Liver (tissue), 9 donors: Measurements from ENCODE around the gene DLG4. TPM values are rescaled to one million over a fixed set of nuclear protein-coding genes. Genes with fewer than 3 reads are reported as not detected.
A peak's percentile ranks its signal among the peaks of the same experiment; 100 is the strongest.

ENCODE experiments used
- DNase-seq: peaks from one replicate; pipeline ENCODE4 v3.0.0-alpha.2; 2017; ENCODE audit warnings: low spot score
- H3K27ac ChIP-seq, 2 donors: one replicate each; pipeline ENCODE4 v1.7.0; 2013; ENCODE audit warnings: inconsistent platforms in 2 of 2, low read length in 2 of 2, control low read depth in 1 of 2, low read depth in 1 of 2, mild to moderate bottlenecking in 1 of 2
- H3K27me3 ChIP-seq, 4 donors: one replicate each; pipeline versions ENCODE4 v1.6.1 to v1.7.0; 2013; ENCODE audit warnings: low read length in 3 of 4, inconsistent platforms in 1 of 4, mild to moderate bottlenecking in 1 of 4, moderate library complexity in 1 of 4; ENCODE audit not compliant: control insufficient read depth in 4 of 4, insufficient read depth in 4 of 4
- H3K36me3 ChIP-seq, 4 donors: one replicate each; pipeline versions ENCODE4 v1.6.1 to v1.7.0; 2013; ENCODE audit warnings: low read length in 3 of 4, mild to moderate bottlenecking in 3 of 4, low read depth in 1 of 4, moderate library complexity in 1 of 4; ENCODE audit not compliant: control insufficient read depth in 4 of 4, insufficient read depth in 3 of 4
- H3K4me1 ChIP-seq, 4 donors: one replicate each; pipeline versions ENCODE4 v1.6.1 to v1.7.0; 2013; ENCODE audit warnings: low read length in 3 of 4, mild to moderate bottlenecking in 3 of 4, moderate library complexity in 1 of 4; ENCODE audit not compliant: control insufficient read depth in 4 of 4, insufficient read depth in 4 of 4
- H3K4me3 ChIP-seq, 3 donors: one replicate each; pipeline versions ENCODE4 v1.6.1 to v1.7.0; 2013; ENCODE audit warnings: low read length in 3 of 3, control low read depth in 1 of 3, low read depth in 1 of 3, mild to moderate bottlenecking in 1 of 3
- H3K9ac ChIP-seq, 2 donors: one replicate each; pipeline ENCODE4 v1.7.0; 2013; ENCODE audit warnings: low read length in 2 of 2, mild to moderate bottlenecking in 2 of 2, moderate library complexity in 2 of 2, control low read depth in 1 of 2, low read depth in 1 of 2
- H3K9me3 ChIP-seq, 4 donors: one replicate each; pipeline versions ENCODE4 v1.6.1 to v1.7.0; 2013; ENCODE audit warnings: low read length in 3 of 4; ENCODE audit not compliant: control insufficient read depth in 4 of 4
- ATF3 ChIP-seq: IDR thresholded peaks from 2 replicates; pipeline ENCODE4 v1.6.1; 2016; ENCODE audit warnings: antibody characterized with exemption
- CTCF ChIP-seq: fragments of 150-350 bp; IDR thresholded peaks from 2 replicates; pipeline ENCODE4 v1.5.1; 2017; ENCODE audit warnings: improper control_type of control experiment, low read depth, low read length; ENCODE audit not compliant: missing input control
- EGR1 ChIP-seq, 2 donors: IDR thresholded peaks; 2 replicates each; pipeline ENCODE4 v1.6.1; 2016 to 2018; ENCODE audit warnings: antibody characterized with exemption in 2 of 2, low read depth in 2 of 2
- FOXA1 ChIP-seq: IDR thresholded peaks from 2 replicates; pipeline ENCODE4 v1.6.1; 2016; ENCODE audit warnings: antibody characterized with exemption
- FOXA2 ChIP-seq: IDR thresholded peaks from 2 replicates; pipeline ENCODE4 v1.6.1; 2016; ENCODE audit warnings: antibody characterized with exemption
- GABPA ChIP-seq, 2 donors: IDR thresholded peaks in 1 of 2; conservative IDR thresholded peaks in 1 of 2; 2 replicates each; pipeline ENCODE4 v1.6.1; 2016; ENCODE audit warnings: antibody characterized with exemption in 2 of 2, mild to moderate bottlenecking in 1 of 2, moderate library complexity in 1 of 2
- HNF4A ChIP-seq, 2 donors: conservative IDR thresholded peaks; 2 replicates each; pipeline ENCODE4 v1.6.1; 2016; ENCODE audit warnings: antibody characterized with exemption in 2 of 2, mild to moderate bottlenecking in 2 of 2
- HNF4G ChIP-seq: IDR thresholded peaks from 2 replicates; pipeline ENCODE4 v1.6.1; 2016; ENCODE audit warnings: antibody characterized with exemption
- JUND ChIP-seq, 2 donors: IDR thresholded peaks; 2 replicates each; pipeline ENCODE4 v1.6.1; 2016; ENCODE audit warnings: antibody characterized with exemption in 2 of 2
- MAX ChIP-seq: IDR thresholded peaks from 2 replicates; pipeline ENCODE4 v1.6.1; 2016; ENCODE audit warnings: antibody characterized with exemption
- NR2F2 ChIP-seq: IDR thresholded peaks from 2 replicates; pipeline ENCODE4 v1.6.1; 2016; ENCODE audit warnings: antibody characterized with exemption
- RAD21 ChIP-seq, 2 donors: IDR thresholded peaks; 2 replicates each; pipeline ENCODE4 v1.6.1; 2016; ENCODE audit warnings: antibody characterized with exemption in 2 of 2, mild to moderate bottlenecking in 2 of 2
- REST ChIP-seq: IDR thresholded peaks from 2 replicates; pipeline ENCODE4 v1.6.1; 2016; ENCODE audit warnings: antibody characterized with exemption, mild to moderate bottlenecking
- RXRA ChIP-seq, 2 donors: IDR thresholded peaks; 2 replicates each; pipeline ENCODE4 v1.6.1; 2017 to 2018; ENCODE audit warnings: antibody characterized with exemption in 2 of 2, mild to moderate bottlenecking in 1 of 2
- SP1 ChIP-seq: IDR thresholded peaks from 2 replicates; pipeline ENCODE4 v1.6.1; 2018; ENCODE audit warnings: antibody characterized with exemption, mild to moderate bottlenecking
- TAF1 ChIP-seq: conservative IDR thresholded peaks from 2 replicates; pipeline ENCODE4 v1.6.1; 2016; ENCODE audit warnings: antibody characterized with exemption, mild to moderate bottlenecking
- YY1 ChIP-seq: IDR thresholded peaks from 2 replicates; pipeline ENCODE4 v1.6.1; 2016; ENCODE audit warnings: antibody characterized with exemption, mild to moderate bottlenecking
- ZBTB33 ChIP-seq: IDR thresholded peaks from 2 replicates; pipeline ENCODE4 v1.6.1; 2016; ENCODE audit warnings: antibody characterized with exemption
- WGBS: extraction: QIAGEN DNeasy Blood & Tissue Kit; methylation state at CpG from one replicate; pipeline ENCODE4 v1.1.7; 2013; 5-methylcytosine and 5-hydroxymethylcytosine counted together
- polyA plus RNA-seq, 2 donors: library from polyadenylated mRNA; stranded (reverse) in 1 of 2; unstranded in 1 of 2; fragments of 200-250 nt in 1 of 2; fragments of >200 nt in 1 of 2; fragmentation: Nextera tagmentation in 1 of 2; extraction: Ambion mirVana in 1 of 2; gene quantifications; one replicate each; pipeline versions ENCODE4 v1.2.1 to v1.2.3, GENCODE V29; 2013 to 2015
- total RNA-seq, 2 donors: library from RNA; depleted of rRNA; stranded (reverse); fragments of >200 nt; gene quantifications; one replicate each; pipeline ENCODE4 v1.2.3, GENCODE V29; 2014
- donor health status: healthy.
- donor health status: healthy.
- donor health status: healthy.
- donor health status: healthy.
- donor health status: healthy.

DLG4 gene
- total and polyA plus RNA-seq, 4 donors: 0.40 to 5.7 (median 1.9) TPM

- Histone ChIP-seq H3K4me1 (peaks cover 5 to 21% (median 14%) of the 10 kb centered on the region in 4 donors), H3K4me3 (no peak overlapping the region), H3K36me3 (no peaks in the 10 kb centered on the region), H3K27me3 (no peaks in the 10 kb centered on the region), H3K9ac (no peak overlapping the region), H3K9me3 (no peaks in the 10 kb centered on the region), H3K27ac (peak overlapping the region in 1 of 2 donors; percentile 61)
- TF ChIP-seq SP1 (no peak), FOXA2 (no peak), RXRA (IDR thresholded peaks at IDR 0.05) (no peak), YY1 (no peak), HNF4A (conservative IDR thresholded peaks at IDR 0.05) (no peak), NR2F2 (no peak), FOXA1 (no peak), REST (no peak)
- WGBS: 92% methylated on average over 6 of the region's 6 CpGs
- DNase-seq: no peak
These were observed 35.0 kb downstream of the DLG4 start for GRCh38 chr17:7184647-7185046.

- Histone ChIP-seq H3K36me3 (no peaks in the 10 kb centered on the region), H3K4me1 (peaks cover 5 to 24% (median 14%) of the 10 kb centered on the region in 4 donors), H3K27ac (peak overlapping the region; percentile 4 to 61), H3K27me3 (no peaks in the 10 kb centered on the region), H3K9me3 (no peaks in the 10 kb centered on the region), H3K9ac (no peak overlapping the region), H3K4me3 (no peak overlapping the region)
- WGBS: 27% methylated on average over 14 of the region's 14 CpGs
- TF ChIP-seq REST (no peak), FOXA2 (no peak), MAX (peak; percentile 71), NR2F2 (no peak), YY1 (peak; percentile 68), TAF1 (no peak), GABPA (IDR thresholded peaks at IDR 0.05 in 1 of 2, conservative IDR thresholded peaks at IDR 0.05 in 1 of 2) (peak in 1 of 2 donors; percentile 16), HNF4A (conservative IDR thresholded peaks at IDR 0.05) (peak in 1 of 2 donors; percentile 51), JUND (IDR thresholded peaks at IDR 0.05) (no peak), RAD21 (IDR thresholded peaks at IDR 0.05) (peak in 1 of 2 donors; percentile 37), ATF3 (no peak), SP1 (peak; percentile 53), CTCF (no peak), ZBTB33 (no peak), EGR1 (IDR thresholded peaks at IDR 0.05; ENCODE audit: low read depth in 2 of 2) (peak in 1 of 2 donors; percentile 14), FOXA1 (no peak), RXRA (IDR thresholded peaks at IDR 0.05) (peak; percentile 16 to 50), HNF4G (no peak)
- peak; percentile 66 for DNase-seq
These were observed 35.5 kb downstream of the DLG4 start for GRCh38 chr17:7184091-7184488.
